ENCODE data around the gene CRLF1.

CRLF1 gene

GRCh38 chr19:18606281-18607225 is at the start of gene CRLF1:
CRLF1 (minus strand) TSS chr19:18606799; CDS start chr19:18606656, 143 bp downstream.
- H3K27me3 Mint-ChIP-seq = peaks cover 88% of the 10 kb centered on the region
- peaks cover 25% of the 10 kb centered on the region for H3K4me1 Mint-ChIP-seq
- no peak within 1 kb of the TSS for H3K27ac Mint-ChIP-seq
- H3K4me3 Mint-ChIP-seq = no peak within 1 kb of the TSS
- DNase-seq = no peak
- ATAC-seq = no peak
- no peaks in the 10 kb centered on the region for H3K9me3 Mint-ChIP-seq

DNA sequence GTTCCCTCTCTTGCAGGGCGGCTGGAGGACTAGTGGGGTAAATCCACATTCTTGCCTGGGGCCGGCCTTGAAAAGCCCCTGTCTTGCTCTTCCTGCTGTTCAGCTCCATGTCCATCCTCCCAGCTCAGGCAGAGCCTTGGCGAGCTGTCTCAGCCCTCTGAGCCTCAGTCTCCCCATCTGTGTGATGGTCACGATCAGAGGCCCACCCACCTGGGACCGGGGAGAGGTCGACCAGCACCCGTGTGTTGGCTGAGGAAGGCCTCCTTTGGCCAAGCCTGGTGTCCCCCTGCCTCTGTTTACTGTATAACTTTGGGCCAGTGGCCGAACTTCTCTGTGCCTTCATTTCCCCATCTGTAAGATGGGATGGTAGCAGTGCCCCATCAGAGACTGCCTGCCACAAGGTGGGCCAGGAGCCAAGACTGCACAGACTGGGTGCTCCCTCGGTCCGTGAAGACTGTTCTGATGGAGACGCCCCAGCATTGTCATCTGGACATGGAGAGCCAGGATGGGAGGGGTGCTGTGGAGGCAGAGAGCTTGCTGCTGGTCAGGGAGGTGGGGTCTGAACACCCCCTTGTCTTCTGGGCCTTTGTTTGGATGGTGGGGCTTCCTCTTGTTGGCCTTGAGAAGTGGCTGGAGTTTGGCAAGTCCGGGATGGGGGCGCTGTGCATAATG is 48.7 kb upstream of the CRLF1 start:
- Mint-ChIP-seq H3K27ac (no peak overlapping the region), H3K9me3 (peaks cover 5% of the 10 kb centered on the region in 2 donors), H3K4me3 (no peak overlapping the region), H3K4me1 (peaks cover 12% of the 10 kb centered on the region), H3K27me3 (no peaks in the 10 kb centered on the region)
- no peak for ATAC-seq
- DNase-seq = no peak

GRCh38 chr19:18654469-18654868 is 47.9 kb upstream of the CRLF1 start:
- DNase-seq (no peak), ATAC-seq (no peak)
- H3K9me3 Mint-ChIP-seq = peaks cover 5% of the 10 kb centered on the region in 2 donors
- H3K4me1 Mint-ChIP-seq = peaks cover 18% of the 10 kb centered on the region
- H3K27me3 Mint-ChIP-seq = no peaks in the 10 kb centered on the region
- H3K4me3 Mint-ChIP-seq = no peak overlapping the region
- H3K27ac Mint-ChIP-seq = peak overlapping the region in 1 of 2 donors; percentile 2

DNA sequence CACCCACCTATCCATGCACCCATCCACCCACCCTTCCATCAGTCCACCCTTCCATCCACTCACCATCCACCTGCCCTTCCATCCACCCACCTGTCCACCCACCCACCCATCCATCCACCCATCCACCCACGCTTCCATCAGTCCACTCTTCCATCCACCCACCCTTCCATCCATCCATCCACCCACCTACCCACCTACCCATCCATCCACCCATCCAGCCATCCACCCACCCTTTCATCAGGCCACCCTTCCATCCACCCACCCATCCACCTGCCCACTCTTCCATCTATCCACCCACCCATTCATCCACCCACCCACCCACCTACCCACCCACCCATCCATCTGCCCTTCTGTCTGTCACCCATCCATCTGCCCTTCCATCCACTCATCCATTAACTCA is 47.3 kb upstream of the CRLF1 start:
- Mint-ChIP-seq H3K4me1 (peaks cover 19% of the 10 kb centered on the region), H3K27ac (no peak overlapping the region), H3K9me3 (peaks cover 5% of the 10 kb centered on the region in 2 donors), H3K27me3 (no peaks in the 10 kb centered on the region), H3K4me3 (no peak overlapping the region)
- ATAC-seq (no peak), DNase-seq (no peak)

DNA sequence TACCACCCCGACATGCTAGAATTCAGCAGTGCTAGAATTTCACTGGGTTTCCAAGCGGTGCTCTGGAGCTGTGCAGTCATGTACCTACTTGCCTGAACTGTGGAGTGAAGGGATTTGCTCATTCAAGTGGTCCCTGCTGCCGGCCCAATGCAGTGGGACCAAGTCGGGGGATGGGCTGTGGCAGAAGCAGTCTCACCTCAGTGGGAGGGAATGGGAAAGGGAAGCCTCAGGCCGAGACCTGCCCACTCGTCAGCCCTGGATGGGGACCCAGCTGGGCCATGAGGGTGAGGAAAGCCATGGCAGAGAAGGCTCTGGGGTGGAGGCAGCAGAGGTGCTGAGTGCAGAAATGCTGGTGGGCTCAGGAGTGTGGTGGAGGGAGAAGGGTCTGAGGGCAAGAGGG is 45.1 kb upstream of the CRLF1 start:
- ATAC-seq (no peak), DNase-seq (no peak)
- Mint-ChIP-seq H3K27me3 (no peaks in the 10 kb centered on the region), H3K27ac (peak overlapping the region in 1 of 2 donors; percentile 59), H3K4me3 (no peak overlapping the region), H3K4me1 (peaks cover 23% of the 10 kb centered on the region), H3K9me3 (peaks cover 5% of the 10 kb centered on the region in 2 donors)

DNA sequence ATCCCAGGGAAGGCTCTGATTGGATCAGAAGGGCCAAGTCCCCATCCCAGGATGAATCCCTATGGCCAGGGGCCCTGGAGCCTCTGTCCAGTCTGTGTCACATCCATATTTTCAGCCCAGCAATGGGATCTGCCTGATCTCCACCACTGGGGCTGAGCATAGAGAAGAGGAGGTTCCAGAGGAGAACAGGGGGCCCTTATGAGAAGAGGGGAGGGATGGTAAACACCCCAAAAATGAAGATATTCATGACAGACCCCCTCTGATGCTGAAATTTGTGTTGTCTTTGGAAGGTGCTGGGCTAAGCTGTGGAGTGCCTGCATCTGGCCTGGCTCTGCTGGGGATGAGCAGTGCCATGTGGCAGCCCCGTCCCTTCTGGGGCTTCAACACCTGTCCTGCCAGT is 44.7 kb upstream of the CRLF1 start:
- Mint-ChIP-seq H3K4me1 (peaks cover 23% of the 10 kb centered on the region), H3K9me3 (peaks cover 5% of the 10 kb centered on the region in 2 donors), H3K27me3 (no peaks in the 10 kb centered on the region), H3K27ac (no peak overlapping the region), H3K4me3 (no peak overlapping the region)
- no peak for DNase-seq
- ATAC-seq = no peak

- no peak overlapping the region for H3K27ac Mint-ChIP-seq
Observed at GRCh38 chr19:18650468-18651041, 44.0 kb upstream of the CRLF1 start.

DNA sequence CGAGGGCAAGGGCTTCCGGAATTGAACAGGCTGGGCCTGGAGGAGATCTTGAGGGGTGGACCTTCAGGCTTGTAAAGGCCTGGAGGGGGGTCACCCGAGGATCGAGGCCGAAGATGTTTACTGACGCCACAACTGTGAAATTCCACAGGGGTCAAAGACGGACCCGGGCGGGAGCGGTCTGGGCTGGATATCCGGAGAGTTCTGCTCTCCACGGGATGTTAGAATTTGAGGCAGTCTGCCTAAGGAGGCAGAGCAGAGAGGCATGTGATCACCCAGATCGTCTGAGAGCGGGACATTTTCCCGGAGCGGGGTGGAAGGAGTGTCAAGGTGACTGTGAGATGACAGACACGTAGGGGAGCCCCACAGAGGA is 43.4 kb upstream of the CRLF1 start:
- no peak for ATAC-seq
- peaks cover 5% of the 10 kb centered on the region in 2 donors for H3K9me3 Mint-ChIP-seq
- peaks cover 23% of the 10 kb centered on the region for H3K4me1 Mint-ChIP-seq
- no peaks in the 10 kb centered on the region for H3K27me3 Mint-ChIP-seq
- H3K4me3 Mint-ChIP-seq = no peak overlapping the region
- H3K27ac Mint-ChIP-seq = no peak overlapping the region
- DNase-seq = no peak

More at GRCh38 chr19:18650468-18651041, 44.0 kb upstream of the CRLF1 start:
- no peak for ATAC-seq
- H3K4me1 Mint-ChIP-seq = peaks cover 23% of the 10 kb centered on the region
- DNase-seq = no peak
- H3K9me3 Mint-ChIP-seq = peaks cover 5% of the 10 kb centered on the region in 2 donors
- H3K27me3 Mint-ChIP-seq = no peaks in the 10 kb centered on the region
- no peak overlapping the region for H3K4me3 Mint-ChIP-seq

DNA sequence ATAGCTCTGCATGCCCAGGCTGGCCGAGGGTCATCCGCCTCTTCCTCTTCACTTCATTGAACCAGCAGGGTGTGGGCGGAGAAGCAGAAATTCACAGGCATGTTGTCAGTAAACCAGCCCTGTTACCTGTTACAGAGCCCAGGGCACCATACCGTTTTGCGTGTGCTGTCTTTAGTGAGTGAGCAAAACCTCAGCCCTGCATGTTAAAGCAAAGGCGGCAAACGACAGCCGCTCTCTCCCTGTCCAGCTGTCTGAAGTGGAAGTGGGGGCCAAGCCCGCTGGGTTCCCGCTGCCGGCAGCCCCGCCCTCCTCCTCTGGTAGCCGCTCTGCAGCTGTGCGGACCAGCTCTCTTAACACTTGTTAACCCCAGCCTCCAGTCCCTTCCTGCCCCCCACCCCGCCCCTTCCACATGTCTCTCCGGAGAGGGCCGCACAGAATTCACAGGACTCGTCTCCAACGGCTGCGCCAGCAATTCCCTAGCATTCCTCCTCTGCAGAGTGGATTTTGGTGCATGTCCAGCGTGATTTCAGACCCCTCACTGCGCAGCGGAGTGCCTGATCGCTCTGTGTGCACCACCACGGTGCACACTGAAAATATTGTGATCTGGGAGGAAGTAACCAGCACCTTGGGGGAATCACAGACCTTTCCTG is 42.9 kb upstream of the CRLF1 start:
- Mint-ChIP-seq H3K4me1 (peaks cover 23% of the 10 kb centered on the region), H3K4me3 (no peak overlapping the region), H3K27me3 (no peaks in the 10 kb centered on the region), H3K9me3 (peaks cover 5% of the 10 kb centered on the region in 2 donors), H3K27ac (peak overlapping the region in 1 of 2 donors; percentile 55)
- no peak for DNase-seq
- no peak for ATAC-seq

DNA sequence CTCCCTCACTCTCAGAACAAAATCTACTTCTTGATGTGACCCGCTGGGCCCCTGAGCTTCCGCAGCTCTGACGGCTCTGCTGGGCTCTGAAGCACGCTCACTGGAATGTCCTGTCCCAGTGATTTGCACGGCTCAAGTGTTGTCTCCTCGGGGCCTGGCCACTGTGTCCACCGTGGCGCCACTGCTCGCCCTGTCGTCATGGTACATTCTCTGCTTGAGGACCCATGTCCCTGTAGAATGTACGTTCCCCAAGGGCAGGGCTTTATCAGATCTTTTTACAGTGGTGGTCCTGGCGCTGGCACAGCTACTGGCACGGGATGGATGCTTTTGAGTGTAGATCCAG is 42.3 kb upstream of the CRLF1 start:
- H3K4me1 Mint-ChIP-seq = peaks cover 23% of the 10 kb centered on the region
- ATAC-seq = no peak
- H3K27me3 Mint-ChIP-seq = no peaks in the 10 kb centered on the region
- H3K4me3 Mint-ChIP-seq = no peak overlapping the region
- no peak for DNase-seq
- H3K9me3 Mint-ChIP-seq = peaks cover under 1 to 1% of the 10 kb centered on the region in 2 donors
- no peak overlapping the region for H3K27ac Mint-ChIP-seq

DNA sequence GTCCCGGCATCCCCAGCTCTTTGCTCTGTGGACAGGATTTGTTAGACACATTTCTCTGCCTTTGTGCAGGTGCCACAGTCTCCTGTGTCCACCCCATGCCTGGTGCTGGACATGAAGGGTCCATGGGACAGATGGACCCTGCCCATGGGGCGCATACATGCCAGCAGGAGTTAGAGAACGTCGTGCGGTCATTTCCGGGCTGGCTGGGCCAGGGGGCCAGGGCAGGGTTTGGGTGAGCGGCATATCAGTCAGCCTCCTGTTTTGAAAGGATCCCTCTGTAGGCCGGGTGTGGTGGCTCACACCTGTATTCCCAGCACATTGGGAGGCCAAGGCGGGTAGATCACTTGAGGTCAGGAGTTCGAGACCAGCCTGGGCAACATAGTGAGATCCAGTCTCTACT is 41.2 kb upstream of the CRLF1 start:
- Mint-ChIP-seq H3K9me3 (no peaks in the 10 kb centered on the region), H3K27me3 (no peaks in the 10 kb centered on the region)

DNA sequence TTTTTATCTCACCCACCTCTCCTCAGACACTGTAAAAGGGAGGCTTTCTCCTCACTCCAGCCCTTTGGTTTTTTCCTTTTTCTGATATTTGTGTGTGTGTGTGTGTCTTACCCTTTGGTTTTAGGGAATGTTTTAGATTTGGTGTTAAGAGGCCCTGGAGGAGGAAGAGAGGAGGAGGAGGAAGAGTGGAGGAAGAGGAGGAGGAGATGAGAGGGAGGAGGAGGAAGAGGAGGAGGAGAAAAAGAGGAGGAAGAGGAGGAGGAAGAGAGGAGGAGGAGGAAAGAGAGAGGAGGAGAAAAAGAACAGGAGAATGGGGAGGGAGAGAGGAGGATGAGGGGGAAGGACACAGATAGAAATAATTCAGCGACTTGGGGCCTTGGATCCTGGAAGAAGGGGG is 40.8 kb upstream of the CRLF1 start:
- H3K27me3 Mint-ChIP-seq = no peaks in the 10 kb centered on the region
- H3K4me3 Mint-ChIP-seq = no peak overlapping the region
- DNase-seq (no peak), ATAC-seq (no peak)
- no peaks in the 10 kb centered on the region for H3K9me3 Mint-ChIP-seq
- no peak overlapping the region for H3K27ac Mint-ChIP-seq
- H3K4me1 Mint-ChIP-seq = peaks cover 23% of the 10 kb centered on the region

More for the DNA sequence above, 41.2 kb upstream of the CRLF1 start:
- peak overlapping the region in 1 of 2 donors; percentile 84 for H3K27ac Mint-ChIP-seq
- peaks cover 23% of the 10 kb centered on the region for H3K4me1 Mint-ChIP-seq
- ATAC-seq = no peak
- no peak for DNase-seq
- H3K4me3 Mint-ChIP-seq = no peak overlapping the region

GRCh38 chr19:18646535-18647370 is 40.2 kb upstream of the CRLF1 start:
- Mint-ChIP-seq H3K4me3 (no peak overlapping the region), H3K4me1 (peaks cover 23% of the 10 kb centered on the region), H3K27me3 (no peaks in the 10 kb centered on the region), H3K9me3 (no peaks in the 10 kb centered on the region), H3K27ac (no peak overlapping the region)
- ATAC-seq (no peak), DNase-seq (no peak)

- H3K27me3 Mint-ChIP-seq = no peaks in the 10 kb centered on the region
- peaks cover 23% of the 10 kb centered on the region for H3K4me1 Mint-ChIP-seq
- H3K27ac Mint-ChIP-seq = no peak overlapping the region
- no peaks in the 10 kb centered on the region for H3K9me3 Mint-ChIP-seq
- no peak overlapping the region for H3K4me3 Mint-ChIP-seq
- ATAC-seq (no peak), DNase-seq (no peak)
Observed at GRCh38 chr19:18645035-18645511, 38.5 kb upstream of the CRLF1 start.
